ENCODE data around the gene LCTL. TPM values are rescaled to one million over a fixed set of nuclear protein-coding genes. Genes with fewer than 3 reads are reported as not detected.
A peak's percentile ranks its signal among the peaks of the same experiment; 100 is the strongest.

LCTL gene
- total and polyA plus RNA-seq, 12 donors, result 0.03 to 0.16 TPM; not detected in 10

DNA sequence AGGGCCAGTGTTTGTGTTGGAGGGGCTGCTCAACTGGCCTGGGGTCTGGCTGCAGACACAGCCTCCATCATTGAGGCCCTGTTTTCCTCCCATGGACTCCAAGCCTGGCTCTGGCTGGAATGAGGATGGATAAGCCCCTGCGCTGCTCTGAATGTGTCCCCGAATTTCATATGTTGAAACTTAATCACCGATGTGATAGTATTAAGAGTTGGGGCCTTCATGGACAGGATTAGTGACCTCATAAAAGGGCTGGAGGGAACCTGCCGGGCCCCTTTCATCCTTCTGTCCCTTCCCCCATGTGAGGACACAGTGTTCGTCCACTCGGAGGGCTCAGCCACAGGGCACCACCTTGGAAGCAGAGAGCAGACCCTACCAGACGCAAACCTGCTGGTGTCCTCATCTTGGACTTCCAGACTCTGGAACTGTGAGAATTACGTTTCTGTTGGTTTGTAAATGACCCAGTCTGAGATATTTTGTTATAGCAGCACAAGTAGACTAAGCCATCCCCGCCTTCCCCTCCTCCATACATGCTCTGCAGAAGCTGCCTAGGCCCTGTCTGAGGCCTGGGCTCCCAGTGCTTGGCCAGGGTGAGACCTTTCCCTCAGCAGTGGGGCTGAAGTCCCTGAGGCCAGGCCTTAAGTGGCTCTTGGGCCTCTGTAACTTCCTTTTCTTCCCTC, 3.8 kb upstream of the LCTL start:
- Histone ChIP-seq H3K4me3 (no peak overlapping the region), H3K27me3 (no peaks in the 10 kb centered on the region), H3K9me3 (replicated peaks in 1 of 3) (no peaks in the 10 kb centered on the region), H3K27ac (no peak overlapping the region), H3K4me1 (replicated peaks in 1 of 2) (peaks cover 0 to 3% of the 10 kb centered on the region in 2 donors), H3K36me3 (replicated peaks in 1 of 2) (no peaks in the 10 kb centered on the region)
- intact Hi-C loops (cut with DNase I), result no loop called here
- TF ChIP-seq, protein P1, sequence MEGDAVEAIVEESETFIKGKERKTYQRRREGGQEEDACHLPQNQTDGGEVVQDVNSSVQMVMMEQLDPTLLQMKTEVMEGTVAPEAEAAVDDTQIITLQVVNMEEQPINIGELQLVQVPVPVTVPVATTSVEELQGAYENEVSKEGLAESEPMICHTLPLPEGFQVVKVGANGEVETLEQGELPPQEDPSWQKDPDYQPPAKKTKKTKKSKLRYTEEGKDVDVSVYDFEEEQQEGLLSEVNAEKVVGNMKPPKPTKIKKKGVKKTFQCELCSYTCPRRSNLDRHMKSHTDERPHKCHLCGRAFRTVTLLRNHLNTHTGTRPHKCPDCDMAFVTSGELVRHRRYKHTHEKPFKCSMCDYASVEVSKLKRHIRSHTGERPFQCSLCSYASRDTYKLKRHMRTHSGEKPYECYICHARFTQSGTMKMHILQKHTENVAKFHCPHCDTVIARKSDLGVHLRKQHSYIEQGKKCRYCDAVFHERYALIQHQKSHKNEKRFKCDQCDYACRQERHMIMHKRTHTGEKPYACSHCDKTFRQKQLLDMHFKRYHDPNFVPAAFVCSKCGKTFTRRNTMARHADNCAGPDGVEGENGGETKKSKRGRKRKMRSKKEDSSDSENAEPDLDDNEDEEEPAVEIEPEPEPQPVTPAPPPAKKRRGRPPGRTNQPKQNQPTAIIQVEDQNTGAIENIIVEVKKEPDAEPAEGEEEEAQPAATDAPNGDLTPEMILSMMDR (IDR thresholded peaks at IDR 0.05), result no peak
- no peak for TF ChIP-seq POLR2A (IDR thresholded peaks at IDR 0.05)
- WGBS, 4 donors, result 76 to 86% (median 81%) methylated on average over 8 to 9 of the region's 9 CpGs
- peak in 1 of 7 donors; percentile 11 for DNase-seq

DNA sequence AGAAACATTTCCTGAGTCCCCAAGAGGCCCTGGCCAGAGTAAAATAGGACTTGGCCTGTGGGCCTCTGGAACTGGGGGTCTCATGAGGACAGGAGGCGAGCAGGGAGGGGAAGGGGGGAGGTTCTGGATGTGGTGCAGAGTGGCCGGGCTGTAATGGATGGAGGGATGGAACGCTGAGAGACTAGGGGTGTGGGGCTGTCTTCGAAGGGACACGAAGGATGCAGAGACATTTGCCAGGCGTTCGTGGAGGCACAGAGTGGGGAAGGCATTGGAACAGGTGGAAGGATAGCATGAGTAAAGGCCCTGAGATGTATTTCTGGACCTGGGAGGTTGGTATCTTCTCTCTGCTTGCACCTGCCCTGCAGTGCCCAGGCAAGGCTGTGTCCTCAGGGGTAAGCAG, 2.1 kb upstream of the LCTL start:
- intact Hi-C loops (cut with DNase I), result no loop called here

DNA sequence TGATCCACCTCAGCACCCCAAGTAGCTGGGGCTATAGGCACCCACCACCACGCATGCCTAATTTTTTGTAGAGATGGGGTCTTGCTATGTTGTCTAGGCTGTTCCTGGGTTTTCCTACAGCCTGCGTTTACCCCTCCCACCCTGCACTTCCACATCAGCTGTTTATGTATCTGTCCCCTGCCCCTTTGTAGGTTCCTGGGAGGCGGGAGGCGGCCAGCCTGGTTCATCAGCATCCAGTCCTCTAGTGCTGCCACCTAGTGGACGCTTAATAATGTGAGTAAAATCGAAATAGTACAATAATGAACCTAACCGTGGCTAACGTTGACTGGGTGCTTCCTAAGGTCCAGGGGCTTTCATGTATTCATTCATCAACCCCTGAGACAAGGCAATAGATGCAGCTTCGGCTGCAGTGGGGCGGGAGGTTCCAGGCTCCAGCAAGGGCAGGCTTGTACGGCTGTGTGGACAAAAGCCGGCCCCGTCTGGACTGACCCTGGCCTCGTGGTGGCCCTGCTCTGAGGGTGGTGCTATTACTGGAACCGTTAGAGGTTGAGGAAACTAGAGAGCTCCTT, 1.2 kb upstream of the LCTL start:
- peak; percentile 42 to 77 (median 67) for DNase-seq
- H3K36me3 ChIP-seq (replicated peaks in 1 of 2), result no peaks in the 10 kb centered on the region
- no peak overlapping the region for H3K27ac ChIP-seq
- H3K9me3 ChIP-seq (replicated peaks in 1 of 3), result no peaks in the 10 kb centered on the region
- peaks cover 0 to 3% of the 10 kb centered on the region in 2 donors for H3K4me1 ChIP-seq (replicated peaks in 1 of 2)
- H3K4me3 ChIP-seq, result no peak overlapping the region
- no peaks in the 10 kb centered on the region for H3K27me3 ChIP-seq
- WGBS, 4 donors, result 11 to 23% (median 19%) methylated on average over 5 to 15 of the region's 15 CpGs
- no peak for TF ChIP-seq POLR2A (IDR thresholded peaks at IDR 0.05)
- TF ChIP-seq, protein P1 (IDR thresholded peaks at IDR 0.05), result peak; percentile 44 to 75 (median 56)
- intact Hi-C loops (cut with DNase I), result no loop called here

More for the DNA sequence above, 2.1 kb upstream of the LCTL start:
- peak in 1 of 7 donors; percentile 23 for DNase-seq
- 86 to 88% (median 87%) methylated on average over 7 of the region's 7 CpGs for WGBS, 4 donors
- Histone ChIP-seq H3K4me3 (no peak overlapping the region), H3K27me3 (no peaks in the 10 kb centered on the region), H3K27ac (no peak overlapping the region), H3K9me3 (replicated peaks in 1 of 3) (no peaks in the 10 kb centered on the region), H3K4me1 (replicated peaks in 1 of 2) (peaks cover 0 to 3% of the 10 kb centered on the region in 2 donors), H3K36me3 (replicated peaks in 1 of 2) (no peaks in the 10 kb centered on the region)
- no peak for TF ChIP-seq POLR2A (IDR thresholded peaks at IDR 0.05)
- TF ChIP-seq, protein P1 (IDR thresholded peaks at IDR 0.05), result no peak

DNA sequence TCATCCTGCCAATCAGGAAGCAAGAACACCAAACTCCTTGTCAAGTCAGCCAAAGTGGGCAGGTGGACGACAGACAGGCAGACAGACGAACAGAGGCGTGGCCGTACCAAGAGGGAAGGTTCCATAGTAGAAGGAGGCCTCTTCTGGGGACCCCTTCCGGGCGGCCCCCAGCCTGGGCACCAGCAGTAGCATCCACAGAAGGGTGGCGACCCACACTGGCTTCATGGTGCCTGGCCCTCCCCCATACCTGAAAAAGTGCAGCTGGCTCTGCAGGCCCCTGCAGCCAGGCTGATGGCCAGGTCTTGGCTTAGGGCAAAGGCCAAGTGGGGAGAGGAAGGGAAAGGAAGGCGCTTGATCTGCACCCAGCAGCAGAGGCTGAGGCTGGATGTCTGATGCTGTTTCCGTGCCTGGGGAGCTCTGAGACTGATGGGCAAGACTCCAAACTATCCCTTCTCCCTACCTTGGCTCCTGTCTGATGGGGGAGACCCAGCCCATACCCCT, 607 bp downstream of the LCTL start:
- Histone ChIP-seq H3K4me3 (no peak overlapping the region), H3K36me3 (replicated peaks in 1 of 2) (no peaks in the 10 kb centered on the region), H3K27ac (no peak overlapping the region), H3K4me1 (replicated peaks in 1 of 2) (peaks cover 0 to 3% of the 10 kb centered on the region in 2 donors), H3K27me3 (no peaks in the 10 kb centered on the region), H3K9me3 (replicated peaks in 1 of 3) (no peaks in the 10 kb centered on the region)
- intact Hi-C loops (cut with DNase I), result no loop called here
- 79 to 93% (median 87%) methylated on average over 6 to 9 of the region's 9 CpGs for WGBS, 4 donors
- peak in 1 of 7 donors; percentile 36 for DNase-seq
- TF ChIP-seq POLR2A (IDR thresholded peaks at IDR 0.05), result no peak
- TF ChIP-seq, protein P1 (IDR thresholded peaks at IDR 0.05), result no peak
